NCI-H82 treated with DMSO at 0.1 percent for 48 hours (cell line): ENCODE data around the gene TMEM185B.
"Not testable (repeated sequence)": the region's sequence is repeated elsewhere in the genome, so short reads cannot be mapped to it uniquely, and the experiment has no call there.

Source experiments
- DNase-seq: peaks from one replicate; lab custom pipeline; 2025; ENCODE audit not compliant: unreplicated experiment; lab: John Stamatoyannopoulos, UW

The TMEM185B gene

GRCh38 chr2:120208381-120209353, 14.5 kb downstream of the TMEM185B start:
- DNase-seq = no peak

- no peak for DNase-seq
Measured at GRCh38 chr2:120206022-120206581, 17.1 kb downstream of the TMEM185B start.

DNA sequence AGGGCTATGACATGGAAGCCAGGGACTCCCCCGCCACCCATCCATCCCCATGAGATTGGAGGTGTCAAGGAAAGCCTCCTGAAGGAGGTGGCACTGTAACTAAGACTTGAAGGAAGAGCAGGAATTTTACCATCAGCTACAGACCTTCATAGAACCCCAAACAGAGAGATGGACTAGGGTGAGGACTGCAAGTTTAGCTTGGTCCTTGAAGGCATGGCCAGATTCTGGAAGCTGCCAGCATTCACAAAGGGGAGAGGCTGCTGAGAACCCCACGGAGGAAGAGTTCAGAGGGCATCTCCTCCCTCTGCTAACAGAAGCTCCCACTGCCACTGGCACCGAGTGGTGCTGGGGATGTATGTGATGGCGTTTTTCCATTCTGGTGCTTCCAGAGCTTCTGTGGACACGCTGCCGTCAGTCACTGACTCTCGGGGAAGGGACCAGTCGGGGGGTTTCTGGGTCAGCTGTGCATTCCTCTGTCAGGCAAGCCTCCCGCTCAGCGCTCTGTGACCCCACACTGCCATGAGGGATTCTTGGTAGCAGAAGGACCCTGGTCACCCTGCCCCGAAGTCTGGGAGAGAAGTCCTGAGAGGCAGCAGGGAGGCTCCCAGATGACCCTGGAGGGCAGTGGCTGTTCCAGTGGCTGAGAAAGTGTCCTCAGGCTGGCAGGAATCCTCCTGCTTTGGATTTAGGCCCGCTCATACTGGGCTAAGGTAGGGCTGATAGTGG, 18.1 kb downstream of the TMEM185B start:
- DNase-seq = no peak

- no peak for DNase-seq
Measured at GRCh38 chr2:120204417-120204816, 18.8 kb downstream of the TMEM185B start.

DNA sequence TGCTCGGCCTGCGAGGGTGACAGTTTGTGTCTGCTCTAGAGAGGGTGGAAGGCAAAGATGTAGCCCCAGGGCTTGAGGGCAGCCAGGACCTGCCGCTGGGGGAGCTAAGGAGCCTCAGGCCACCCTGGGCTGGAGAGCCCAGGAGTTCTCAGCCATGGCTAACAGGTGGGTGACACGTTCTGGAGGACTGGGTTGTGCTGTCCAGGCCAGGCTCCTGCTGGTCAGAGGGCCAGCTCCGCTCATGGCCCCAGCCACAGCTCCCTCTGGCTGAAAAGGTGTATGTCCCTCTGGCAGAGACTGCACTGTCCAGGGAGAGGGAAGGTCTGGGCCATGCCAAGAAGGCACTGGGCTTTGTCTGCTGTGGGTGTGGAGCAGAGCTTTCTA, 19.2 kb downstream of the TMEM185B start:
- DNase-seq = no peak

- no peak for DNase-seq
Measured at GRCh38 chr2:120203251-120204021, 19.8 kb downstream of the TMEM185B start.

GRCh38 chr2:120199817-120200459, 23.3 kb downstream of the TMEM185B start:
- DNase-seq = not testable (repeated sequence)

- peak; percentile 57 for DNase-seq
Measured at GRCh38 chr2:120195553-120195952, 27.6 kb downstream of the TMEM185B start.

DNA sequence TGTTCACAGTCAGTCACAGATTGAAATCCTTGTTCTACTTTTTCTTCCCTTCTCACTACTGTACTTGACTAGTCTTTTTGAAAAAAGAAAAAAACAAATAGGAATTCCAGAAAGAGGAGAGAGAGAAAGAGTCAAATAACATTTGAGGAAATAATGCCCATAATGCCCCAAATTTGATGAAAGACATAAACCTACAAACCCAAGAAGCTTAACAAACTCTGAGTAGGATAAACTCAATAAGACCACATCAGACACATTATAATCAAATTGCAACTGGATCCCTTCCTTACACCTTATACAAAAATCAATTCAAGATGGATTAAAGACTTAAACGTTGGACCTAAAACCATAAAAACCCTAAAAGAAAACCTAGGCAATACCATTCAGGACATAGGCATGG, 30.9 kb downstream of the TMEM185B start:
- no peak for DNase-seq

DNA sequence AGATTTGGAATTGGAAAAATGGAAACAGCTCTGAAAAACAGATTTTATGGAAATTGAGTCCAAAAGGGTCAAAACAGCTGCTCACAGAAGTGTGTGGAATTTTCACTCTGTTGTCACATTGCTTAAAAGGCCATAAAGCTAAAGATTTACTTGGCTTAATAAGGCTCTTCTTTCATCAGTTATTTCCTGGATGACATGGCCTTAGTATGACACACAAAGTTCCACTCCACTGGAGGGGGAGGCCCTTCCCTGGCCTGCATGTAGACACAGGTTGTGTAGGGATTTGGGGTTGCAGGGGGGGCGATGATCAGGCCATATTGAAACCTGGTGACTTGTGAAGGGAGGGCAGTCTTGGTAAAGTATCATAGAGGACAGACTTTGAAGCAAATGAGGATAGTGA, 34.0 kb downstream of the TMEM185B start:
- DNase-seq = no peak

DNA sequence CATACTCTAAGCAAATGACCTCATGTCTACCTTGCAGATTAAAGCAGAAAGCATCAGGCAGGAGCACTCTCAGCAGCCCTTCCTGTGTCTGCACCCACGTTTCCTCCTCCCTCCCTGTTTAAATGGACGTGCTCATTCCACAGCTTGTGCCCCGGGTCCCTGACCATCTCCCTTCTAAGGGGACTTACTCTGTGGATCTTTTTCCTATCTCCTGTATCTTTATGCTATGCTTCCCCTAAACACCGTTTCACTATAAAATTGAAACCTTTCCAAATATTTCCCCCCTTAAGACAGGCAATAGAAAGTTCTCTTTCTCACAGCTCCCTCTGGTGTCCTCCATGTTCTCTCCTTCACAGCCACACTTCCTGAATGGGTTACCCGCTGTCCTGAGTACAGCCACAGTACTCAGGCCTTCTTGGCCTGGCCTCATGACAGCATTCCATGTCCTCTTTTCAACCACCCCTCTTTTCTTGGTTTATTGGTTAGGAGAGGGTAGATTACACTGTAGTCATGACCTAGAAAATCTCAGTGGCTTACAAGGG, 41.1 kb downstream of the TMEM185B start:
- DNase-seq = no peak

DNA sequence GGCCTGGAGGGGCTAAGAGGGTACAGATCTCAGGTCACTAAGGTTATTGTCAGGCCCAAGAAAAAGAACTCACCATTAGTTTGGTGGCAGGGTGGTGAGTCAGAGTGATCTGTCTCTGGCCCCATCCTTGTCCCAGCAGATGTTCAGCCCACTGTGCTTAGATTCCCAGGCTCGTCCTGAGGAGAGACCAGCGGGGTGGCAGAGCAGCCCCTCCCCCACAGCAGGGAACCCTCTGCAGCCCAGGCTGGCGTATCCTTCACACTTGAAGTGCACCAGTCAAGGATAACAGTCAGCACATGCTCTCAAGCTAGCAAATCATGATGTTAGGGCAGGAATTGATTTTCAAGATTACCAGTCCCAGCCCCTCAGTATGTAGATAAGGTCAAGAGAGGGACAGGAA, 43.1 kb downstream of the TMEM185B start:
- DNase-seq = no peak

DNA sequence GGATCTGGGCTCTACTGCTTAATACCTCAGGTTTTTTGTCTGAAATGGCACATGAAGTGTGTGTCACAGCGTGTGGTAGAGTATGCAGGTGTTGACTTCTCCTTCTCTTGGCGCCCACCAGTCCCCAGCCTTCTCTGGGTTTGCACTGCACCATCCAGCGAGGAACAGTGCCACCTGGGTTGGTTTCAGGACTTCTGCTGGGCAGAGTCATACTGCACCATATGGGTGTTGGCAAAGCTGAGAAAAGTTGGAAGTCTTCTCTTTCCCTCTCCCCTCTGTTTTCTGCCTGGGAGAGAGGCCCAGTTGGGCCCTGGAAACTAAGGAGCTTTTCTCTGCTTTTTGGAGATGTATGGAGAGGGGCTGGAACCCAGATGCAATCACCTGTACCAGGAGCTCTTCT, 43.8 kb downstream of the TMEM185B start:
- DNase-seq = no peak

GRCh38 chr2:120177973-120178372, 45.2 kb downstream of the TMEM185B start:
- no peak for DNase-seq

- no peak for DNase-seq
Measured at GRCh38 chr2:120177001-120177621, 46.1 kb downstream of the TMEM185B start.

DNA sequence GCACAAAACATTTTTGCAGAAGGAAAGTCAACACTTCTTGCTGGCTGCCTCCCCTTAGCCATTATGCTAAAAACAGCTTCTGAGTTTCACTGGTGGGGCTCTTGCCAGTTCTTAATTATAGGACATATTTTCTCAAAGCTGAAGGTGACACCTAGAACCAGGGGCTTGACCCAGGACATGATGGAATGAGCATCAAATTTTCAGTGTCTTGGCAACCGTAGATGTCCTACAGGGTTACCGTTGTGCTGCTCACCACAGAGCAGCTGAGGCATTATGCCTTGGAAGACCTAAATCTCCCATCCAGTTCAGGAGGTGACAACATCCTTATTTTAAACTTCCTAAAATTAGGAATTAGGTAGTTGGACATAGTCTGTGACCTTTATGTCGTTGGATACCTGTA, 46.7 kb downstream of the TMEM185B start:
- no peak for DNase-seq

GRCh38 chr2:120174963-120175581, 48.1 kb downstream of the TMEM185B start:
- peak; percentile 14 for DNase-seq
